Hepatocyte (in vitro differentiated cells): ENCODE measurements around the gene DDX54. TPM values are rescaled to one million over a fixed set of nuclear protein-coding genes. Genes with fewer than 3 reads are reported as not detected.
"Not testable (repeated sequence)": the region's sequence is repeated elsewhere in the genome, so short reads cannot be mapped to it uniquely, and the experiment has no call there.

Source experiments
- DNase-seq: peaks from one replicate; pipeline ENCODE4 v3.0.0-alpha.2; 2016; ENCODE audit warnings: low spot score
- H2AFZ ChIP-seq: fragments of 200-600 bp; sonication (generic); 2 replicates; pipeline ENCODE4 v1.6.0; 2016; ENCODE audit warnings: antibody characterized with exemption, mild to moderate bottlenecking
- H3K27ac ChIP-seq: fragments of 200-600 bp; sonication (generic); 2 replicates; pipeline ENCODE4 v1.5.1; 2016; ENCODE audit warnings: mild to moderate bottlenecking
- H3K27me3 ChIP-seq: fragments of 200-600 bp; sonication (generic); 2 replicates; pipeline ENCODE4 v1.6.1; 2016
- H3K36me3 ChIP-seq: fragments of 200-600 bp; sonication (generic); replicated peaks from 2 replicates; pipeline ENCODE4 v1.5.1; 2016; ENCODE audit warnings: low read depth; ENCODE audit not compliant: insufficient read depth
- H3K4me1 ChIP-seq: fragments of 200-600 bp; sonication (generic); 2 replicates; pipeline ENCODE4 v1.5.1; 2016; ENCODE audit warnings: mild to moderate bottlenecking, moderate library complexity; ENCODE audit not compliant: insufficient read depth
- H3K4me2 ChIP-seq: fragments of 200-600 bp; sonication (generic); 2 replicates; pipeline ENCODE4 v1.6.0; 2016
- H3K4me3 ChIP-seq: fragments of 200-600 bp; sonication (generic); 2 replicates; pipeline ENCODE4 v1.5.1; 2016; ENCODE audit warnings: mild to moderate bottlenecking
- H3K79me2 ChIP-seq: fragments of 200-600 bp; sonication (generic); 2 replicates; pipeline ENCODE4 v1.6.0; 2017; ENCODE audit warnings: mild to moderate bottlenecking
- H3K9me2 ChIP-seq: fragments of 200-600 bp; sonication (generic); replicated peaks from 2 replicates; pipeline ENCODE4 v1.6.0; 2017; ENCODE audit warnings: mild to moderate bottlenecking; ENCODE audit not compliant: insufficient read depth
- H3K9me3 ChIP-seq: fragments of 200-600 bp; sonication (generic); 2 replicates; pipeline ENCODE4 v1.5.1; 2016; ENCODE audit warnings: low read depth, mild to moderate bottlenecking
- H4K20me1 ChIP-seq: fragments of 200-600 bp; sonication (generic); 2 replicates; pipeline ENCODE4 v1.6.0; 2016; ENCODE audit warnings: mild to moderate bottlenecking; ENCODE audit not compliant: insufficient read depth, poor library complexity, severe bottlenecking
- CTCF ChIP-seq: fragments of 200-600 bp; sonication (generic); IDR thresholded peaks from 2 replicates; pipeline ENCODE4 v1.5.1; 2016; ENCODE audit warnings: antibody characterized with exemption, mild to moderate bottlenecking; ENCODE audit not compliant: poor library complexity
- EZH2 ChIP-seq: fragments of 200-600 bp; sonication (generic); IDR thresholded peaks from 2 replicates; pipeline ENCODE4 v1.6.1; 2016; ENCODE audit warnings: antibody characterized with exemption, mild to moderate bottlenecking, borderline replicate concordance
- EZH2phosphoT487 ChIP-seq: fragments of 200-600 bp; sonication (generic); IDR thresholded peaks from one replicate; pipeline ENCODE4 v1.6.1; 2018; ENCODE audit warnings: antibody characterized with exemption, mild to moderate bottlenecking, low read depth, moderate library complexity; ENCODE audit not compliant: unreplicated experiment, severe bottlenecking
- WGBS: methylation state at CpG from one replicate; pipeline ENCODE4 v1.1.6; 2016; ENCODE audit warnings: low lambda C conversion rate; ENCODE audit errors: missing lambda C conversion rate; 5-methylcytosine and 5-hydroxymethylcytosine counted together
- polyA plus RNA-seq: library from polyadenylated mRNA; unstranded; fragments of >200 nt; fragmentation: Nextera tagmentation; extraction: Ambion mirVana; gene quantifications from 2 replicates; pipeline ENCODE4 v1.2.1, GENCODE V29; 2016
- total RNA-seq: library from RNA; depleted of rRNA; stranded (reverse); fragments of >200 nt; gene quantifications from 2 replicates; pipeline ENCODE4 v1.2.3, GENCODE V29; 2014

The DDX54 gene
- total and polyA plus RNA-seq, 2 experiments from 2014 or later, result 37.8 to 52.6 TPM

GRCh38 chr12:113143959-113144358, 41.3 kb downstream of the DDX54 start:
- no peak for TF ChIP-seq CTCF
- TF ChIP-seq EZH2, result no peak
- TF ChIP-seq EZH2phosphoT487, result no peak
- 94% methylated on average over 8 of the region's 8 CpGs for WGBS
- H3K9me2 ChIP-seq, result no peaks in the 10 kb centered on the region
- H4K20me1 ChIP-seq, result no peaks in the 10 kb centered on the region
- no peak overlapping the region for H3K4me3 ChIP-seq
- no peaks in the 10 kb centered on the region for H3K36me3 ChIP-seq
- no peak overlapping the region for H3K4me2 ChIP-seq
- H3K27ac ChIP-seq, result no peak overlapping the region
- no peaks in the 10 kb centered on the region for H3K27me3 ChIP-seq
- DNase-seq, result no peak
- H3K4me1 ChIP-seq, result no peaks in the 10 kb centered on the region
- H3K79me2 ChIP-seq, result no peaks in the 10 kb centered on the region
- H2AFZ ChIP-seq, result no peak overlapping the region
- H3K9me3 ChIP-seq, result no peaks in the 10 kb centered on the region

- Histone ChIP-seq H3K27me3 (no peaks in the 10 kb centered on the region), H2AFZ (no peak overlapping the region), H3K27ac (no peak overlapping the region), H3K9me3 (no peaks in the 10 kb centered on the region), H3K79me2 (no peaks in the 10 kb centered on the region), H3K36me3 (no peaks in the 10 kb centered on the region), H3K4me1 (no peaks in the 10 kb centered on the region), H3K4me3 (no peak overlapping the region), H3K9me2 (no peaks in the 10 kb centered on the region), H4K20me1 (no peaks in the 10 kb centered on the region), H3K4me2 (no peak overlapping the region)
- TF ChIP-seq CTCF (no peak), EZH2 (no peak), EZH2phosphoT487 (no peak)
- 82% methylated on average over 5 of the region's 5 CpGs for WGBS
- DNase-seq, result no peak
Measured at GRCh38 chr12:113142886-113143332, 42.4 kb downstream of the DDX54 start.

GRCh38 chr12:113142173-113142885, 42.9 kb downstream of the DDX54 start:
- no peak for DNase-seq
- Histone ChIP-seq H3K9me3 (no peaks in the 10 kb centered on the region), H3K79me2 (no peaks in the 10 kb centered on the region), H3K4me3 (no peak overlapping the region), H4K20me1 (no peaks in the 10 kb centered on the region), H3K4me1 (no peaks in the 10 kb centered on the region), H3K36me3 (no peaks in the 10 kb centered on the region), H3K27me3 (no peaks in the 10 kb centered on the region), H3K9me2 (no peaks in the 10 kb centered on the region), H3K4me2 (no peak overlapping the region), H3K27ac (no peak overlapping the region), H2AFZ (no peak overlapping the region)
- 89% methylated on average over 16 of the region's 17 CpGs for WGBS
- TF ChIP-seq EZH2 (no peak), CTCF (no peak), EZH2phosphoT487 (no peak)

GRCh38 chr12:113141716-113142115, 43.6 kb downstream of the DDX54 start:
- DNase-seq, H3K4me1 ChIP-seq, H3K9me2 ChIP-seq, H3K27me3 ChIP-seq, H2AFZ ChIP-seq, H3K4me2 ChIP-seq, H4K20me1 ChIP-seq, H3K9me3 ChIP-seq, H3K27ac ChIP-seq, H3K79me2 ChIP-seq, H3K4me3 ChIP-seq, H3K36me3 ChIP-seq: not testable (repeated sequence)
- WGBS, result 75% methylated on average over 3 of the region's 3 CpGs
